ENCODE measurements around the gene MGAT5.

Gene MGAT5

DNA sequence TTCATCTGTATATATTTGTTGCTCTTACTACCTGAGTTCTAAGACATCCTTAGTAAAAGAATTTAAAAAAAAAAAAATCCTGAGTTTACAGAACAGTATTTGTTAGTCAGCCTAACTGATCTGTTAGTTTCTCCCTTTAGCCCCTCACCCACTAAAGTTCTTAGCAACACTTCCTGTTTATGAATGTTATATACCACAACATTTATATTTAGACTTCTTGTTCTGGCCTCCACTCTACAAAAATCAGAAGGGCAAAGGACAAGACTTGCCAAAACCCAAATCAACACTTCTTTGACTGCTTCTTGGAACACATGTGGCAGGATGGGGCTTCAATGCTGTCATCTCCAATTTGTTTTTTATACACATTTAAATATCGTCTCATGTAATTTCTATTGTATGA lies 71.1 kb downstream of the MGAT5 start:
- no peaks in the 10 kb centered on the region for H3K79me2 ChIP-seq (ENCODE audit: insufficient read depth, low read depth)
- H3K4me3 ChIP-seq (IDR thresholded peaks at IDR 0.05; ENCODE audit: insufficient read depth, low read depth, low read length) = no peak overlapping the region
- H3K36me3 ChIP-seq (ENCODE audit: insufficient read depth) = no peaks in the 10 kb centered on the region
- no peak overlapping the region for H3K27ac ChIP-seq
- no peak overlapping the region for H2AFZ ChIP-seq (ENCODE audit: low read depth)
- H4K20me1 ChIP-seq (ENCODE audit: insufficient read depth) = no peaks in the 10 kb centered on the region
- H3K4me2 ChIP-seq = 0 out of 2 replicates have a peak overlapping the region, but pooled peaks have one; percentile 3
- H3K27me3 ChIP-seq (ENCODE audit: insufficient read depth, low read depth) = no peaks in the 10 kb centered on the region
- H3K9ac ChIP-seq = no peak overlapping the region
- peaks cover 15% of the 10 kb centered on the region for H3K4me1 ChIP-seq (ENCODE audit: low read depth, poor library complexity, severe bottlenecking)
- TF ChIP-seq, protein P1, sequence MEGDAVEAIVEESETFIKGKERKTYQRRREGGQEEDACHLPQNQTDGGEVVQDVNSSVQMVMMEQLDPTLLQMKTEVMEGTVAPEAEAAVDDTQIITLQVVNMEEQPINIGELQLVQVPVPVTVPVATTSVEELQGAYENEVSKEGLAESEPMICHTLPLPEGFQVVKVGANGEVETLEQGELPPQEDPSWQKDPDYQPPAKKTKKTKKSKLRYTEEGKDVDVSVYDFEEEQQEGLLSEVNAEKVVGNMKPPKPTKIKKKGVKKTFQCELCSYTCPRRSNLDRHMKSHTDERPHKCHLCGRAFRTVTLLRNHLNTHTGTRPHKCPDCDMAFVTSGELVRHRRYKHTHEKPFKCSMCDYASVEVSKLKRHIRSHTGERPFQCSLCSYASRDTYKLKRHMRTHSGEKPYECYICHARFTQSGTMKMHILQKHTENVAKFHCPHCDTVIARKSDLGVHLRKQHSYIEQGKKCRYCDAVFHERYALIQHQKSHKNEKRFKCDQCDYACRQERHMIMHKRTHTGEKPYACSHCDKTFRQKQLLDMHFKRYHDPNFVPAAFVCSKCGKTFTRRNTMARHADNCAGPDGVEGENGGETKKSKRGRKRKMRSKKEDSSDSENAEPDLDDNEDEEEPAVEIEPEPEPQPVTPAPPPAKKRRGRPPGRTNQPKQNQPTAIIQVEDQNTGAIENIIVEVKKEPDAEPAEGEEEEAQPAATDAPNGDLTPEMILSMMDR (conservative IDR thresholded peaks at IDR 0.05; ENCODE audit: low read depth, low read length) = no peak

DNA sequence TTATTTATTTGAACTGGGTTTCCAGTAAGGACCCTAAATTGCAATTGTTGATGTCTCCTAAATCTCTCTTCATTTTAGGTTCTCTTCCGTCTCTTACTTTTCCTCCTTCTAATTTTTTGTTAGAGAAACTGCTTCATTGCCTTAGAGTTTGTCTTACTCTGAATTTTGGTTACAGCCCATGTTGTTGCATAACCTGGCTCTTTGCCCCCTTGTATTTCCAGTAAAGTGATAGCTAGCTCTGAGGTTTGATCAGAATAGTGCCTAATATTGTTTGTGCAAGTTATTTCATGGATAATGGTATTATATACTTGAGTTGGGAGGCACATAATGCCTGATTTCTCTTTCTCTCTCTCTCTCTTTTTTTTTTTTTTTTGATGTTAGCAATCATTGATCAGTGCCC lies 71.8 kb downstream of the MGAT5 start:
- Histone ChIP-seq H3K27me3 (ENCODE audit: insufficient read depth, low read depth) (no peaks in the 10 kb centered on the region), H4K20me1 (ENCODE audit: insufficient read depth) (no peaks in the 10 kb centered on the region), H3K79me2 (ENCODE audit: insufficient read depth, low read depth) (no peaks in the 10 kb centered on the region), H2AFZ (ENCODE audit: low read depth) (no peak overlapping the region), H3K36me3 (ENCODE audit: insufficient read depth) (no peaks in the 10 kb centered on the region), H3K9ac (no peak overlapping the region), H3K27ac (no peak overlapping the region), H3K4me3 (IDR thresholded peaks at IDR 0.05; ENCODE audit: insufficient read depth, low read depth, low read length) (no peak overlapping the region), H3K4me2 (no peak overlapping the region), H3K4me1 (ENCODE audit: low read depth, poor library complexity, severe bottlenecking) (peaks cover 15% of the 10 kb centered on the region)
- TF ChIP-seq, protein P1 (conservative IDR thresholded peaks at IDR 0.05; ENCODE audit: low read depth, low read length) = no peak

DNA sequence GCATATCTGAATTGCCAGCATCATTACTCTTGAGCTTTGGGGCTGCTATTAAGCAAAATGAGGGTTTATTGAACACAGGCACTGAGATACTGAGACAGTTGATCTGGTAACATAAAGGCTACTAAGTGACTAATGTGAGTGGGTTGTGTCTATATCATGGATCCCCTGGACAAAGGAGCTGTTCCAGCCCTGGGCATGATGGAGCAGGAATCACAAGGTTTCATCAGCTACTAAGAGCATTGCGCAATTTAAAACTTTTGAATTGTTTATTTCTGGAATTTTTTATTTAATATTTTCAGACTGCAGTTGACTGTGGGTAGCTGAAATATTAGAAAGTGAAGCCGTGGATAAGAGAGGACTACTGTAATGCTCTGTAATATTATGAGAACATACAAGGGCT lies 73.5 kb downstream of the MGAT5 start:
- Histone ChIP-seq H3K4me2 (no peak overlapping the region), H3K9ac (no peak overlapping the region), H3K4me3 (IDR thresholded peaks at IDR 0.05; ENCODE audit: insufficient read depth, low read depth, low read length) (no peak overlapping the region), H2AFZ (ENCODE audit: low read depth) (no peak overlapping the region), H3K36me3 (ENCODE audit: insufficient read depth) (no peaks in the 10 kb centered on the region), H3K27me3 (ENCODE audit: insufficient read depth, low read depth) (no peaks in the 10 kb centered on the region), H3K27ac (no peak overlapping the region), H4K20me1 (ENCODE audit: insufficient read depth) (no peaks in the 10 kb centered on the region), H3K79me2 (ENCODE audit: insufficient read depth, low read depth) (no peaks in the 10 kb centered on the region), H3K4me1 (ENCODE audit: low read depth, poor library complexity, severe bottlenecking) (peaks cover 15% of the 10 kb centered on the region)
- TF ChIP-seq, protein P1 (conservative IDR thresholded peaks at IDR 0.05; ENCODE audit: low read depth, low read length) = no peak

DNA sequence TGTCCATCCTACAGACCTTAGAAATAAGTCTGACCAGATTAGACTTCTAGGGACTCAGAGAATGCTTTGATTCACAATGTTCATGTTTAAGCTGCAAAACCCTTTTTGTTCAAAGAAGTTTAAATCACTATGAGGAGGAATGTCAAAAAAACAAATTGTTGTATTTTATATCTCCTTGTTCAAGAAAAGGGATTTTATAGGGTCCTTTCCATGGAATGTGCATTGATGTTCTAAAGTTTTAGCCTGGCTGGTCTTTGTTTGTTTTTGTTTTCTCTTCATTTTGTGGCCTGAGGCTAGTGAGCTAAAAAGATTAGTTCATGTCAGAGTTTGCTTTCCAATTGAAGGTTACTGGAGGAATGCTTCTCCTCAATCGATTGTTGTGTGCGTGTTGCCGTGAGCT lies 77.2 kb downstream of the MGAT5 start:
- Histone ChIP-seq H4K20me1 (ENCODE audit: insufficient read depth) (no peaks in the 10 kb centered on the region), H3K4me2 (no peak overlapping the region), H3K36me3 (ENCODE audit: insufficient read depth) (no peaks in the 10 kb centered on the region), H3K4me1 (ENCODE audit: low read depth, poor library complexity, severe bottlenecking) (no peaks in the 10 kb centered on the region), H3K79me2 (ENCODE audit: insufficient read depth, low read depth) (no peaks in the 10 kb centered on the region), H3K27me3 (ENCODE audit: insufficient read depth, low read depth) (no peaks in the 10 kb centered on the region), H3K27ac (no peak overlapping the region), H3K9ac (no peak overlapping the region), H2AFZ (ENCODE audit: low read depth) (no peak overlapping the region), H3K4me3 (IDR thresholded peaks at IDR 0.05; ENCODE audit: insufficient read depth, low read depth, low read length) (no peak overlapping the region)
- TF ChIP-seq, protein P1 (conservative IDR thresholded peaks at IDR 0.05; ENCODE audit: low read depth, low read length) = no peak
